H7 (cell line): ENCODE results near the gene PSENEN. TPM values are rescaled to one million over a fixed set of nuclear protein-coding genes. Genes with fewer than 3 reads are reported as not detected.

Experiments used
- DNase-seq: peaks from one replicate; pipeline ENCODE4 v3.0.0; 2012
- H3K27me3 ChIP-seq: 2 replicates; pipeline ENCODE4 v1.6.0; 2011; ENCODE audit warnings: mild to moderate bottlenecking, low read length; ENCODE audit not compliant: control insufficient read depth, insufficient read depth
- H3K36me3 ChIP-seq: replicated peaks from 2 replicates; pipeline ENCODE4 v1.5.1; 2011; ENCODE audit warnings: low read length; ENCODE audit not compliant: control insufficient read depth, insufficient read depth
- H3K4me3 ChIP-seq: 2 replicates; pipeline ENCODE4 v1.5.1; 2011; ENCODE audit warnings: low read depth, mild to moderate bottlenecking, control low read depth, low read length, moderate library complexity; ENCODE audit not compliant: insufficient read depth
- total RNA-seq: library from RNA; depleted of rRNA; stranded (reverse); fragments of >200 nt; shearing (Covaris generic); gene quantifications from 2 replicates; pipeline ENCODE4 v1.2.3, GENCODE V29; 2014; rRNA removed

Gene PSENEN
- 53.2 and 58.6 TPM in 2 replicates for total RNA-seq

DNA sequence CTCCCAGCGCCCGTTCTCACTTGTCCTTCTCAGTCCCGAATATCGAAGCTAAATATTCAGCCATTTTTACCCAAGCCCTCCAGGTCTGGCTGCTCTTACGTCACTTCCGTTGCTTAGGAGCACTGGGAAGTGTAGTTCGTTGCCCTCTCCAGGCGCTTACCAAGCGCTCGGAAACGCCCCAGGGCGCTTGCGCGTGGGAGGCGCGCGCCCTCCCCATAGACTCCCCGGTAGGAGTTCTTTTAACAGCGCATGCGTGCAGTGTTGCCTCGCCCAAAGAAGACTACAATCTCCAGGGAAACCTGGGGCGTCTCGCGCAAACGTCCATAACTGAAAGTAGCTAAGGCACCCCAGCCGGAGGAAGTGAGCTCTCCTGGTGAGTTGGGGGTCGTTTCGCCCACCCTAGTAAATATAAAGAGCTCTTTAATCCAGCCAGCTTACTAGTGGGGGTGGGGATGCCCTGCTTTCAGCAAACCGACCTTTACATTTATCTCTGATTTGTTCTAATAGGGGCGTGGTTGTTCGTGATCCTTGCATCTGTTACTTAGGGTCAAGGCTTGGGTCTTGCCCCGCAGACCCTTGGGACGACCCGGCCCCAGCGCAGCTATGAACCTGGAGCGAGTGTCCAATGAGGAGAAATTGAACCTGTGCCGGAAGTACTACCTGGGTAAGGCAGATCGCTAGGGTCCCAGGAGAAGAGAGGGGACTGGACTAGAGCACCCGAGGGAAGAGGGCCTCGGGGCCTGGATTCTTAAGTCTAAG lies at the start of gene PSENEN, which contains the start of gene U2AF1L4:
Gene PSENEN (plus strand): TSS at position 324 of the 759 bp plus-strand sequence. CDS start 280 bp downstream, at position 604.
Gene U2AF1L4 (minus strand): TSS at position 91 of the 759 bp plus-strand sequence. CDS start 27 bp downstream, at position 64.
- H3K27me3 ChIP-seq = no peaks in the 10 kb centered on the region
- H3K36me3 ChIP-seq = peaks cover 1% of the 10 kb centered on the region
- H3K4me3 ChIP-seq = peak within 1 kb of the TSS; percentile 79
- peak; percentile 95 for DNase-seq

DNA sequence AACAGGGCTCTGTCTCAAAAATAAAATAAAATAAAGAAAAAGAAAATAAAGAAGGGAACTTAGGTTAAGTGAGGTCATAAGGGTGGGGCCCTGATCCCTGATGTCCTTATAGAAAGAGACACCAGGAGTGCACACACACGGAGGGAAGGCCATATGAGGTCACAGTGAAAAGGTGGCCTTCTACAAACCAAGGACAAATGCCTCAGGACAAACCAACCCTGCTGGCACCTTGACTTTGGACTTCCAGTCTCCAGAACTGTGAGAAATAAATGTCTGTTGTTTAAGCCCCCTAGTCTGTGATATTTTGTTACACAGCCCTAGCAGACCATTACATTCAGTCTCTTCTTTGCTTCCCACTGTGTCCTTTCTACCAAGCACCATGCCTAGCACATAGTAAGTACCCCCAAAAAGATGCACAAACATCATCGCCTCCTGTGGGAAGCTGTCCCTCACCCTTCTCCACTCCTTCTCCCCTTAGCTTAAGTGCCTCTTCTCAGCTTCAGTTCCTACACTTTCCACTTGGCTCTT lies 49.5 kb upstream of the PSENEN start:
- Histone ChIP-seq H3K4me3 (no peak overlapping the region), H3K36me3 (no peaks in the 10 kb centered on the region), H3K27me3 (no peaks in the 10 kb centered on the region; the same call in 1 of the 2 replicates)
- no peak for DNase-seq

DNA sequence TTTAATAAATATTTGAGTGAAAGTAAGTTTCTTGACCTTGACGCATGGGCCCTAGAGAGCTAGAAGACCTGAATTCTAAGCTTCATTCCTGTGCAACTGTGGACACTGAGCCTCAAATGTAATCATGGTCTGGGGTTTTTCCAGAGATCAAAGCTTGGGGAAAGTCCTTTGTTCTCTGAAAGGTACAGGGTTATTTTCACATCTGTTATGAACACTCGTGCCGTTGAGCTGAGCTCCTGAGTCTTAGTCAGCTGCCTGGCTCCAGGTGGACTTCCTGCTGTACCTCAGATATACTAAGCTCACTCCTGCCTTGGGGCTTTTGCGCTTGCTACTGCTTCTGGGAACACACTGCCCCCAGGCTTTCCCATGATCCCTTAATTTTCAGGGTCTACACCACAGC lies 48.6 kb upstream of the PSENEN start:
- Histone ChIP-seq H3K27me3 (no peaks in the 10 kb centered on the region; the same call in 1 of the 2 replicates), H3K4me3 (no peak overlapping the region), H3K36me3 (no peaks in the 10 kb centered on the region)
- DNase-seq = no peak

DNA sequence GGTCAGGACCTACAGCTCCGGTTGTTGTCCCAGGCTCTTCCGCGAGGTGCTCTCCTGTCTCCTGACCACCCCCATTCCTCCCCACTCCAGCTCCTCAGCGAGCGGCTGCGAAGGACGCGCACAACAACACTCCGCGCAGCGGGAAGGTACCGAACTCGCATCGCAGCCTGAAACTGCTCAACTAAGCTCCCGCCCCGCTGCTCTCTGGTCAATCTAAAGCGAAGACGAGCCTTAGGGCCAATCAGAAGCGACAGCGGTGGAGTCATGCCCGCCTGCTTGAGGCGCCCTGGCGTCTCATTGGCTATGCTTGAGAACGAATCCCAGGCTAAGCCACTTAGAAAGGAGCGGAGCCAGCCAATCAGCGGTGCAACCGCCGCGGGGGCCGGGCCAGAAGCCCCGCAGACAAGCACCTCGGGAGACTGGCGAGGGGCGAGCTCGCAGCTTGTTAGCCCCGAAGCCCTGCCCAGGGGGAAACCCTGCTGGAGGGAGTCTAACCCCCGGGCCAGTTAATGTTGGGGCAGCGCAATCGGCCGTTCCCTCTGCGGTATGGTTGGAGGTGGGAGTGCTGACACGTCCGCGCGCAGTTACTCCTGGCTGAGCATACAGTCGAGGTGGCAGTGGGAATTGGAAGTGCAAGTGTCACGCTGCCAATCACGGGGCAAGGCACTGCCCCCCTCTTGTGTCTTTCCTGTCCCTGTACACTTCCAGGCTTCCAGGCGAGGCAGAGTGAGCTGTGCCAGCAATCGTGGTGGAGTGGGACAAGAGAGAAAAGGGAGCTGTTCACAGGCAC lies 43.0 kb upstream of the PSENEN start:
- peak overlapping the region; percentile 64 for H3K4me3 ChIP-seq
- no peaks in the 10 kb centered on the region for H3K36me3 ChIP-seq
- DNase-seq = peak; percentile 97
- peaks cover 14% of the 10 kb centered on the region for H3K27me3 ChIP-seq

DNA sequence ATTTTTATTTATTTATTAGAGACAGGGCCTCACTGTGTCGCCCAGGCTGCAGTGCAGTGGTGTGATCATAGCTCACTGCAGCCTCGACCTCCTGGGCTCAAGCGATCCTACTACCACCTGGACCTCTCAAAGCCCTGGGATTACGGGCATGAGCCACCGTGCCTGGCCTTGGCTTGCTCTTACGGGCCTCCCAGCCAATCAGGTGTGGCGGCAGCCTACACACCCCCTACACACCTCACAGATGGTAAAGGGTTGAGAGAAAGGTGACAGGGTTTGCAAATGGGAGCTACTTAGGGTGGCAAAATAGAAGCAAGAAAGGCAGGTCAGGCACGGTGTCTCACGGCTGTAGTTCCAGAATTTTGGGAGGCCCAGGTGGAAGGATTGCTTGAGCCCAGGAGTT lies 42.1 kb upstream of the PSENEN start:
- Histone ChIP-seq H3K27me3 (peaks cover 14% of the 10 kb centered on the region), H3K36me3 (no peaks in the 10 kb centered on the region), H3K4me3 (no peak overlapping the region)
- peak; percentile 78 for DNase-seq

DNA sequence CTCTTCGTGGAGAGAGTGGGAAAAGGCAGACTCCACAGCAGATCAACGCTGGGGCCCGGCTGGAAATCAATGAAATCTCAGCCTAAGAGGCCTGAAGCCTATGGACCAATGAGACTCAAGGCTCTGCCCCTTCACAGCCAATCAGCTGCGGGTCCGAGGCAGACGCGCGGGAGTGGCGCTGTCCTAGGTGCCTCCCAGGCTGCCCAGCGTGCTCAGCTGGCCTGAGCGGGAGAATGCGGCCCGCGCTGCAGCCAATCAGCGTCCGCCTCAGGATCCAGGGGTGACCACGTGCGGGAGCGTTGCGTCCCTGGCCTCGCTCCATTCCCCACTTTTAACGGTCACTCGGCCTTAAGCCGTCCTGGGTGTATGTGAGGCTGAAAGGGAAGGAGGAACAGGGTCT lies 41.2 kb upstream of the PSENEN start, which contains the start of gene ZBTB32:
Gene ZBTB32 (plus strand): TSS at position 341 of the 400 bp plus-strand sequence. CDS start 10,069 bp downstream, outside the sequence.
- H3K4me3 ChIP-seq = no peak within 1 kb of the TSS
- DNase-seq = peak; percentile 93
- no peaks in the 10 kb centered on the region for H3K36me3 ChIP-seq
- H3K27me3 ChIP-seq = peaks cover 14% of the 10 kb centered on the region

GRCh38 chr19:35708391-35708790 lies 37.1 kb upstream of the PSENEN start:
- H3K36me3 ChIP-seq = no peaks in the 10 kb centered on the region
- peaks cover 10% of the 10 kb centered on the region for H3K27me3 ChIP-seq
- no peak for DNase-seq
- no peak overlapping the region for H3K4me3 ChIP-seq

DNA sequence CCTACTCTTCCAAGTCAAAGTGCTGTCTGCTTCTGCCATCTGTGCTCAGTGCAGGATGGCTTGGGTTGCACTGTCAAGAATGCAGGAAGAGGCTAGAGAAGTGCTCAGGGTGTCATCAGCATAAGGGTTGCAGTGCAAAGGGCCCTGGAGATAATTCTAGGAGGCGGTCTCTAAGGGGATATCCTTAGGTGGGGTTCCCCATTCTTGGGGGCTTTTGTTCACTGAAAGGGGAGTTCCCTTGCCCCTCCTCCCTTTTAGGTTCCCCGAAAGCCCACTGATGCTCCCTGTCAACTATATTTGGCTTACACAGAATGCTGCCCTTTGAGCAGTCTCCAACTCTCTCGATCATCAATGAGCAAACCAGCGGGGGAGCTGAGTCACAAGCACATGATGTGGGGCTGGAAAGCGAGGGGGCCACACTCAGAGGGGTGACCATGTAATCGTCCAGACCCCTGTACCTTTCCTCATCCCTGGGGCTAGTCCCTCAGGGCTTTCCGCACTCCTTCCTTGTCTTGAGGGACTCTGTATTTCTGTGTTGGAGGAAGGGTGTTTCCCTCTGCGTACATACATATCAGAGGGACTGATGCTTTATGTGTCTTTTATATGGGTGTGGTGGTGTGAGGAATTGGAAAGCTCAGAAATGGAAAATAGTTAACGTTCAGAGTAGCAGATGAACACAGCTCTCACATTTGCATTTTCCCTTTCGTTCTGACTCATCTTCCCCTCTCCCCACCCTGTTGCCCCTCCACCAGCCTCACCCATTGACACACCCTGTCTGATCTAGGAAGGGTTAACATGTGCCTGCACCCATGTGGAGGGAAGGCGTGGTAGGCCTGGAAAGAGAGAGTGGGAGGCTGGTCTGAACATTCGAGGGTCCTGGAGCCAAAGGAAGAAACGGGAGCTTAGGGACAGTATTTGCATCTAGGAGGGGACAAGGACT lies 34.4 kb upstream of the PSENEN start:
- H3K36me3 ChIP-seq = no peaks in the 10 kb centered on the region
- H3K27me3 ChIP-seq = peaks cover 3% of the 10 kb centered on the region
- H3K4me3 ChIP-seq = no peak overlapping the region
- no peak for DNase-seq

GRCh38 chr19:35712567-35713505 lies 32.6 kb upstream of the PSENEN start:
- peak; percentile 80 for DNase-seq
- Histone ChIP-seq H3K27me3 (peaks cover 3% of the 10 kb centered on the region), H3K36me3 (no peaks in the 10 kb centered on the region), H3K4me3 (no peak overlapping the region)

DNA sequence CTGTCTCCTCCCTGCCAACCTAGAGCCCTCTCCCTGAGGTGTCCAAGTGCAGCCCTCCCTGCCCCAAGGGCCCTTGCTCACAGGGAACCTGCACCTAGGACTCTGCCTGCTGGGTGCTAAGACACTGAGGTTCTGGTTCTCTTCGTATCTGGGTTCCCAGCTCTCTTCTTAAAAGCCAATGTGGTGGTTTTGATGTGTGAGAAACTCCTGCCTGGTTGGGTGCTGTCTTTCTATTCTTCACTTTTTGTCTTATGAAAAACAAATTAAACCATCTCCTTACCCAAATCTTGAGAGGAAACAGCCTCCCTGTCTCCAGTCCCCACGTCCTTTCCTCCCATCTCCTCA lies 32.0 kb upstream of the PSENEN start:
- H3K4me3 ChIP-seq = no peak overlapping the region
- H3K27me3 ChIP-seq = peaks cover 3% of the 10 kb centered on the region
- DNase-seq = no peak
- H3K36me3 ChIP-seq = no peaks in the 10 kb centered on the region

DNA sequence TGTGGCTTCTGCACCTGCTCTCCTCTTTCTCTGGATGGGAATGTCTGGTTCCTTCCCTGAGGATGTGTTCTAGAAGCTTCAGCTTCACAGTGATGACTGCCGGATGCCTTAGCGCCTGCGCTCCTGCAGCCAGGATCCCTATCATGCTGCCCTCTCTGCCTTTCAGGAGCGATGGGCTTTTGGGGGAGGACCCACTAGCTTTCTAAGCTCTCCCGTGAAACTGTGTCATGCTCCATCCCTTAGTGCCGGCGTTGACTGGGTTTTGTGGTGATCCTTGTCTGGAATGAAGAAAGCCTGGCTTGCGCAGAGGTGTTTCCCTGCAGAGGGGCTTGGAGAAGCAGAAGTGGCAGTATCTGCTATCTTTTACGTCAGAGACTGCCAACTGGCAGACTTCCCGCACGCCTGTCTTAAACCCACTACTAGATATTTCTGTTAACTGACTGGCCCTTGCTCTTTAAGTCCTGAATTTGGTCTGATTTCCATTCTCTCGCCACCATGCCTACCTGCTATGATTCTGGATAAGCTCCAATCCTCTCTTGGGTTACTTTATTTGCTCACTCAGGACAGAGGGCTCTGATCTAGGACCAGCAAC lies 31.5 kb upstream of the PSENEN start:
- no peak overlapping the region for H3K4me3 ChIP-seq
- DNase-seq = no peak
- peaks cover 3% of the 10 kb centered on the region for H3K27me3 ChIP-seq
- no peaks in the 10 kb centered on the region for H3K36me3 ChIP-seq

DNA sequence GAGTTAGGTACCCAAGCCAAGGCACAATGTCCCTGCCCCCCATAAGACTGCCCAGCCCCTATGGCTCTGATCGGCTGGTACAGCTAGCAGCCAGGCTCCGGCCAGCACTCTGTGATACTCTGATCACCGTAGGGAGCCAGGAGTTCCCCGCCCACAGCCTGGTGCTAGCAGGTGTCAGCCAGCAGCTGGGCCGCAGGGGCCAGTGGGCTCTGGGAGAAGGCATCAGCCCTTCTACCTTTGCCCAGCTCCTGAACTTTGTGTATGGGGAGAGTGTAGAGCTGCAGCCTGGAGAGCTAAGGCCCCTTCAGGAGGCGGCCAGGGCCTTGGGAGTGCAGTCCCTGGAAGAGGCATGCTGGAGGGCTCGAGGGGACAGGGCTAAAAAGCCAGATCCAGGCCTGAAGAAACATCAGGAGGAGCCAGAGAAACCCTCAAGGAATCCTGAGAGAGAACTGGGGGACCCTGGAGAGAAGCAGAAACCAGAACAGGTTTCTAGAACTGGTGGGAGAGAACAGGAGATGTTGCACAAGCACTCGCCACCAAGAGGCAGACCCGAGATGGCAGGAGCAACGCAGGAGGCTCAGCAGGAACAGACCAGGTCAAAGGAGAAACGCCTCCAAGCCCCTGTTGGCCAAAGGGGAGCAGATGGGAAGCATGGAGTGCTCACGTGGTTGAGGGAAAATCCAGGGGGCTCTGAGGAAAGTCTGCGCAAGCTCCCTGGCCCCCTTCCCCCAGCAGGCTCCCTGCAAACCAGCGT lies 30.7 kb upstream of the PSENEN start:
- Histone ChIP-seq H3K4me3 (no peak overlapping the region), H3K36me3 (no peaks in the 10 kb centered on the region), H3K27me3 (peaks cover 3% of the 10 kb centered on the region)
- peak; percentile 80 for DNase-seq
